GM18867 (cell line): ENCODE results near the gene GSC2.

Experiments used
- ATAC-seq: cut with Tn5 transposase; IDR thresholded peaks from one replicate; pipeline ENCODE4 v1.9.1; 2021; ENCODE audit warnings: mild to moderate bottlenecking, moderate library complexity; ENCODE audit not compliant: unreplicated experiment

The GSC2 gene

DNA sequence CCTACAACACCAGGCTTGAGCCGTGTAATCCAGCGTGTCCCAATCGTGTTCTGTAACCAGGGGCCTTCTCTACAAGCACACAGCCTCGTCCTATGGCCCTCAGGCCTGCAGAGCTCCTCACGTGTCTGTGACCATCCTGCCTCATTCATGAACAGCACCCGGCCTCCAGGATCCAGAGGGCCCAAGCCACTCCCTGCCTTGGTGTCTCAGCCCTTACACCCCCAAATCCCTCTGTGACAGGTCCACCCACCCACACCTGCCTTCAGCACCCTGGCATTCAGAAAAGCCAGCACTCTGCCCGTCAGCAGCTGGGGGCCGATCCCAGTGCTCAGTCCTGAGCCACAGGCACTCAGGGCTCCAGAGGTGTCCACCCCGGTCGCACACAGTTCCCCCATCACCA is 13.2 kb downstream of the GSC2 start:
- ATAC-seq = no peak

GRCh38 chr22:19134874-19135273 is 15.2 kb downstream of the GSC2 start:
- no peak for ATAC-seq

DNA sequence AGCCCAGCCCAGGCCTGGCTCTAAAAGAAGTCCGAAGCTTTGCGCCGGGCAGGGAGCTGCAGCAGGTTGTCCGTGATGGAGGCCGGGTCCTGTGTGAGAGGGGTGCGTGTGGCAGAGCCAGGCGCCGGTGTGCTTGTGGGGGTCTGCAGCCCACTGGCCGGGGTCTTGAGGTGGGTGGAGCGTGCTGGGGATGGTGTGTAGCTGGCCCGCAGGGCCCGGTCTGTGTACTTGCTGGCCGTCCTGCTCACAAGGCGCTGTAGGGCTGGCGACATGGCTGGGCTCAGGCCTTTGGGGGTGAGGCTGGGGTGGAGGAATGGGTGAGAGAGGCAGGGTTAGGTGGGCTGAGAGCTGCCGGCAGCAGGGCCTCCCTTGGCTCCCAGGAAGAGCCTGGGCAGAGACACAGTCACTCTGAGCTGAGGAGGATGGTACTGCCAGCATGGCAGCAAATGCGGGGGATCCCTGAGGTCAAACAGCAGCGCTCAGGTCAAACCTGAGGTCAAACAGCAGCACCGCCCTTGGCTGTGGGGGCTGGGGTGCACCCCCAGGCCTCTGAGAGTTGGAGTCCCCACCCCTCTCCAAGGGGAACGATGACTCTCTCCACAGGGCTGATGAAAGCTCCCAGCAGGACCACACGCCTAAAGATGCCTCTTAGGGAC is 15.8 kb downstream of the GSC2 start:
- ATAC-seq = no peak

DNA sequence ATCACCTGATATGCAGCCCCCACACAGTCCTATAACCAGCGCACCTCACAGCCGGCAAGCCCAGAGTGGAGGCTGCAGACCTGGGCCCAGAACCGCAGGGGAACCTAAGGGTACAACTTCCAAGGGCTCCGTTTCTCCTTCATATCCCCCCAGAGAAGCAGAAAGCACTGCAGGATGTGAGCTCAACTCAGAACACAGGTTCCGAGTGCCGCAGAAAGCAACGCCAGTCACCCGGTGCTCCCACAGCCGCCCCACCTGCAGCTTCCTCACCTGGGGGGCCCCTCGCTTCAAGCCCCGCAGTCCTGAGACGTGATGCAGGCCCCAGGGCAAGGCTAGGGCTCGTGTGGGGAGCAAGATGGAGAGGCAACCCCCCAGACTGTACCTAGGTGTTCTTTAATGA is 16.5 kb downstream of the GSC2 start:
- ATAC-seq = no peak

DNA sequence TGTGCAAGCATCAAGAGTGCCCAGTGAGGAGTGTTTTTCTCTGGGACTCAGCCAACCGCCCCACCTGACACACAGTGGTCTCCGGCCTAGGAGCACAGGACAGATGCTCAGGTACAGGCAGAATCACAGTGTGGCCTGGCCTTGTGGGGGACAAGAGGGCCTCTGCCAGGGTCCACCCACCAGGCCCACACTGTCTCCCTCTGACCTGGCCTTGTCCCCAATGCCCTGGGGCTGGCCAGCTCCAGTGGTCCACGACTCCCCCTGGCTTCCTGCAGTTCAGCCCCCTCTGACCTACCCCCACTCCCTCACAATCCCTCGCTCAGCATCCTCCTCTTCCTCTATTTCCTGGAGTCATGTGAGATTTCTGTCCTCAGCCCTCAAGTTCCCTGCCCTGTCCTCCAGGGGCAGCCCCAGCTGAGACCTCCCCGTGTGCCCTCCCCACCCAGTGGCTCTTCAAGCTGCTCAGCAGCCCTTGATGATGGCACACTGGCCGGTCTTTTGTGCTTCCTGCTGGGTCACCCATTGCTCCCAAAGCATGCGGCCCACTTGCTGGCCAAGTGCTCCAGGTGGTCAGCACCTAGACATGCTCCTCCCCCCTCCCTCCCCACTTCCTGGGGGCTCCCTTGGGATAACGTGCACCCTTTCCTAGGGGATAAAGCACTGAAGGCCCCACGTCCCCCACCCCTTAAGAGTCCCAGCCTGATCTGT is 17.2 kb downstream of the GSC2 start:
- no peak for ATAC-seq

DNA sequence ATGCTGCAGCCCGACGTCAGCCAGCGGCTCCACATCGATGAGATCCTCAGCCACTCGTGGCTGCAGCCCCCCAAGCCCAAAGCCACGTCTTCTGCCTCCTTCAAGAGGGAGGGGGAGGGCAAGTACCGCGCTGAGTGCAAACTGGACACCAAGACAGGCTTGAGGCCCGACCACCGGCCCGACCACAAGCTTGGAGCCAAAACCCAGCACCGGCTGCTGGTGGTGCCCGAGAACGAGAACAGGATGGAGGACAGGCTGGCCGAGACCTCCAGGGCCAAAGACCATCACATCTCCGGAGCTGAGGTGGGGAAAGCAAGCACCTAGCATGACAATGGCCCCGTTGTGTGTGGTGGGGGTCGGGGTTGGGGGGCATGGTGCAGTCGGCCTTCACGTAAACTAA is 17.9 kb downstream of the GSC2 start:
- no peak for ATAC-seq

- no peak for ATAC-seq
Observed at GRCh38 chr22:19131685-19132015, 18.4 kb downstream of the GSC2 start.

- no peak for ATAC-seq
Observed at GRCh38 chr22:19130959-19131684, 19.0 kb downstream of the GSC2 start, which contains the start of gene TSSK2. Gene TSSK2, plus strand, starts transcription at chr22:19131308. Its CDS starts 92 bp downstream, at chr22:19131400.

- ATAC-seq = no peak
Observed at GRCh38 chr22:19129871-19130270, 20.2 kb downstream of the GSC2 start.

- ATAC-seq = no peak
Observed at GRCh38 chr22:19128946-19129727, 21.0 kb downstream of the GSC2 start.

DNA sequence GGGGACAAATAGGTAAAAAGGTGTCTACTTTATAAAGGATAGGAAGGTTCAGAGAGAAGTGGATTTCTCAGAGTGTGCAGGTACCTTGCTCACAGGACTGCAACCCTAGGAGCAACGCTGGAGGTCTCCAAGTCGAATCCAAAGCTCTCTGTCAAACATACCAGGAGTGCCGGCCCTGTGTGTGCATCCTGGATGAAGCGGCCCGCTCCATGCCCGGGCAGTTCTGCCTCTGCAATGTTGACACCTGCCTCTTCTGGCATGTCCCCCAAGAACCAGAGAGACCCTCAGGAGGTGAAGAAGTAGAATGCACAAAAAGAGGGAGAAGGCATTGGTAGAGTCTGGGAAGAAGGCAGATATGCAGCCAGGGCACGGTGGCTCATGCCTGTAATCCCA is 22.1 kb downstream of the GSC2 start:
- ATAC-seq = no peak

DNA sequence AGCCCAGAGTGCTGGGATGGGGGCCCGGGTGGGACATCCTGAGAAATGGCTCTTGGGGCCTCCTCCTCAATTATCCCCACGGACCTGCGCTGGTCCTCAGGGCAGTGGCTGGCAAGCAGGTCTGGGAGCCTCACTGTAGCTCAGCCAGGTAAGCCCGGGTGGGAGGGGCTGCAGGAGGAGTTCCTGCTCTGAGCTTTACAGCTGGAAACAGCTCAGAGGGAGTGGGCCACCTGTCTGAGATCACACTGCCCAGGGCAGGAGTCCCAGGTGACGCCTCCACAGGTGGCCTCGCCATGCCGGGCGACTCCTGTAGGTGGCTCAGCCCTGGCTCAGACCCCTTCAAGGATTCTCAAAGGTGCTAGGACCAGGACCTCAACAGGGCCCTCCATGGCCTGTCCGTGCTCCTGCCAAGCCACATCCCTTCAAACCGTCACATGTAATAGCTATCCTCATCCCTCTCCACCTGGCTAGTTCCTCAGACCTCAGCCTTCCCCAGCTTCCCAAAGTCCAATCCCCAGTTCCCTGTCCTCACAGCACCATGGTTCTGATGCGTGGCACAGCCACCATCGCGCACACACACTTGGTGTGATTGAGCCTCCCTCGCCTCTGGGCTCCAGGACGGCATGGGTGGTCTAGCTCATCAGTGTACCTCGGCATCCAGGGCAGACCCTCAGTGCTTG is 22.6 kb downstream of the GSC2 start:
- ATAC-seq = no peak

DNA sequence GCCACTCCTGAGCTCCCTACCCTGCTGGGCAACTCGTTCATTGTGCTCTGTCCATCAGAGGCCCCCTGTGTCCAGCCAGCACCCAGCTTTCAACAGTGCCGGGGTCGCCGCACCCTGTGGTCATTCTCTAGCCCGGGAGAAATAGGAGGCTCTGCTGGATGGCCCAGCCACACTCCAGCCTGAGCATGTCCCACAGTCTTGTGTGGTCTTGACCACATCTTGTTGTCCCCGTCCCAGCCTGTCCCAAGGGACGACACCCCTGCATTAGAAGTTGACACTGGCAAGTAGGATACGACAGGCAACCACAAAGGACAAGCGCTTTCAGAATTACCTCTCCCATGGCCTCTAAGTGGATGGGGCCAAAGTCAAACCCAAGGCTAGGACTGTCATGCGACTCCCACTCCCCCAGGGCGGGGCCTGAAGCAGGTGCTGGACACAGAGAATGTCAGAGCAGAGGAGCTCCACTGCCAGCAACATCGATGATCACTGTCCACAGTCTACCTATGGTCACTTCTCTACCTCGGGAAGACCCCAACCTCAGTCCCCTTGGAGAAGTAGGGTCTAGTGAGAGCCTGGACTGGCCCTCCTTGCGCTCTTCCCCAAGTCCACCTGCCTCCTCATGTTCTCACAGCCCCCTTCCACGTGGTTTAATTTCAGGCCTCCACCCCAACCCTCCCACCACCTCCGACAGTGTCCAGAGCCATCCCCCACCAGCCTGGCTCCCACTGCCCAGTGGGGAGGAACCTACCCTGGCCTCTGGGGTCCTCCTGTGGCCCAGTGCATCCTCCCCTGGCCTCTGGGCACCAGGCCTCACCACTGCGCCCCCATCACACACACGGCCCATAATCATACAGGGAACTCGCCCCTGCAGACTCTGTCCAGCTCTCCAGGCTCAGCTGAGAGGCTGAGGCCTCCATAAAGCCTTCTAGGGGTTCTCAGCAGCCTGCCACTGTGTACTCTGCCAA is 23.5 kb downstream of the GSC2 start:
- ATAC-seq = no peak

- ATAC-seq = no peak
Observed at GRCh38 chr22:19125474-19126308, 24.4 kb downstream of the GSC2 start.

DNA sequence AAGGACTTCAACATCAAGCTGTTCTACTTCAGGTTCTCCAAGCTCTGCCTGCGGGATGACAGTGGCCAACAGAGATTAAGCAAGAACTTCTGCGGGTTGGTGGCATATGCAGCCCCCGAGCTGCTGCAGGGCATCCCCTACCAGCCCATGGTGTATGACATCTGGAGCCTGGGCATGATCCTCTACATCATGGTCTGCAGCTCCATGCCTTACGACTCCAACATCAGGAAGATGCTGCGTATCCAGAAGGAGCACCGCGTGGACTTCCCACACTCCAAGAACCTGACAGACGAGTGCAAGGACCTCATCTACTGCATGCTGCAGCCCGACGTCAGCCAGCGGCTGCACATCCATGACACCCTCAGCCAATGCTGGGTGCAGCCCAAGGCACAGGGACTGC is 25.1 kb downstream of the GSC2 start:
- ATAC-seq = no peak

DNA sequence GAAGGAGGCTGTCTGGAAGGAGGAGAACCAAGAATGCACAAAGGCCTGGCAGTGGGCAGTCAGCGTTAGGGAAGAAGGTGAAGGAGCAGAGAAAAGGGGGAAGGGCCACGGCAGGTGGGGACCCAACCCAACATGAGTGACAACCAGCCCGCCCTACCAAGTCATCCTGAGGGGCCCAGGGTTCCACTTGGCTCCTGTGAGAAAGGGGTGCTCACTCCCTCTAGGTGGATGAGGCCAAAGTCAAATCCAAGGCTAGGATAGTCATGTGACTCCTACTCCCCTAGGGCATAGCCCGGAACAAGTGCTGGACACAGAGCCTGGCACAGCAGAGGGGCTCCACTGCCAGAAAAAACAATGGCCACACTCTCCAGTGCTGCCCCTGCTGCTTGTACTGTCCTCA is 25.7 kb downstream of the GSC2 start:
- ATAC-seq = no peak

GRCh38 chr22:19123936-19124335 is 26.2 kb downstream of the GSC2 start:
- no peak for ATAC-seq

DNA sequence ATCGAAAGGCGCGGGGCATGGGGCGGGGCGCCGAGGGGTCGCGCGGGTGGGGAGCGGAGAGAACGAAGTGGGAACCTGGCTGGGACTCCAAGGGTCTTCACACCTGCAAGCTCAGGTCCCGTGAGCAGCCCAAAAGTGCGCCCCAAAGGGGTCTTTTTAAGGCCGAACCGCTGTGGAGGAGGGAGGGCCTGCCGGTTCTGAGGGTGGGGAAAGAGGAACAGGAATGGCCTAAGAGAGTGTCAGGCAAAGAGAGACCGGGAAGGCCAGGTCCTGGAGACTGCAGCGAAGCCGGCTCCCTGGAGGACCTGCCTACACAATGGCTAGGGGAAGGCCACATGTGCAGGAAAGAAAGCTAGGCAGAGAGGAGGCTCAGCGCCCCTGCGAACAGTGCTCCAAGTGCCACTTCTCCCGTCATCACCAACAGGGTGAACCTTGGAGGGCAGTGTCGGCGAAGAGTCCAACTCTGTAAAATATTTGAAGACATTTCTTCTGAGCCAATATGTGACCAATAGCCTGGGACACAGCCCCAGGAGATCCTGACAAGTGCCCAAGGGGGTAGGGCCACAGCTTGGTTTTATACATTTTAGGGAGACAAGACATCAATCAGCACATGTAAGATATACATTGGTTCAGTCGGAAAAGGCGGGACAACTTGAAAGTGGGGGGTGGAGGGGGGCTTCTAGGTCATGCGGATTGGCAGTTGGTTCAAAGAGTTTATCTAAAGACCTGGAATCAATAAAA is 27.2 kb downstream of the GSC2 start:
- ATAC-seq = no peak
